Activated naive CD8-positive, alpha-beta T cell treated with anti-CD3 and anti-CD28 coated beads, Interleukin-2, amount 10 ng/mL, durations not matched to agents 7 days and 5 days (primary cell): Measurements from ENCODE around the gene USP49. TPM values are rescaled to one million over a fixed set of nuclear protein-coding genes. Genes with fewer than 3 reads are reported as not detected.
A peak's percentile ranks its signal among the peaks of the same experiment; 100 is the strongest.
"Not testable (repeated sequence)": the region's sequence is repeated elsewhere in the genome, so short reads cannot be mapped to it uniquely, and the experiment has no call there.

Source experiments
- ATAC-seq: fragments of 150-1000 bp; cut with Tn5 transposase; one replicate; pipeline ENCODE4 v1.10.0; 2021; ENCODE audit warnings: low read depth, moderate library complexity
- POLR2A ChIA-PET: fragments of 350-600 bp; sonication (Branson Sonifier 250); formaldehyde crosslinking; loops from one replicate; lab custom pipeline; 2021; ENCODE audit warnings: antibody characterized with exemption; lab: Charles Lee
- DNase-seq: peaks from one replicate; pipeline ENCODE4 v3.0.0; 2021
- H3K27ac Mint-ChIP-seq: one replicate; pipeline ENCODE4 v1.8.0; 2022; ENCODE audit warnings: mild to moderate bottlenecking, mixed read lengths
- H3K27me3 Mint-ChIP-seq: one replicate; pipeline ENCODE4 v1.8.0; 2022; ENCODE audit warnings: mild to moderate bottlenecking, moderate library complexity, mixed read lengths
- H3K36me3 Mint-ChIP-seq: one replicate; pipeline ENCODE4 v1.8.0; 2021; ENCODE audit warnings: mild to moderate bottlenecking, mixed read lengths
- H3K4me1 Mint-ChIP-seq: one replicate; pipeline ENCODE4 v1.8.0; 2021; ENCODE audit warnings: mixed read lengths
- H3K4me3 Mint-ChIP-seq: one replicate; pipeline ENCODE4 v1.8.0; 2022; ENCODE audit warnings: mild to moderate bottlenecking, moderate library complexity, mixed read lengths
- H3K9me3 Mint-ChIP-seq: one replicate; pipeline ENCODE4 v1.8.0; 2021; ENCODE audit warnings: mixed read lengths
- total RNA-seq, 2 experiments: library from RNA; stranded (reverse); gene quantifications; one replicate each; pipeline ENCODE4 v1.2.3, GENCODE V29; 2021

The USP49 gene
- 1 to 10 TPM; 5.8 to 6.9 TPM for total RNA-seq

DNA sequence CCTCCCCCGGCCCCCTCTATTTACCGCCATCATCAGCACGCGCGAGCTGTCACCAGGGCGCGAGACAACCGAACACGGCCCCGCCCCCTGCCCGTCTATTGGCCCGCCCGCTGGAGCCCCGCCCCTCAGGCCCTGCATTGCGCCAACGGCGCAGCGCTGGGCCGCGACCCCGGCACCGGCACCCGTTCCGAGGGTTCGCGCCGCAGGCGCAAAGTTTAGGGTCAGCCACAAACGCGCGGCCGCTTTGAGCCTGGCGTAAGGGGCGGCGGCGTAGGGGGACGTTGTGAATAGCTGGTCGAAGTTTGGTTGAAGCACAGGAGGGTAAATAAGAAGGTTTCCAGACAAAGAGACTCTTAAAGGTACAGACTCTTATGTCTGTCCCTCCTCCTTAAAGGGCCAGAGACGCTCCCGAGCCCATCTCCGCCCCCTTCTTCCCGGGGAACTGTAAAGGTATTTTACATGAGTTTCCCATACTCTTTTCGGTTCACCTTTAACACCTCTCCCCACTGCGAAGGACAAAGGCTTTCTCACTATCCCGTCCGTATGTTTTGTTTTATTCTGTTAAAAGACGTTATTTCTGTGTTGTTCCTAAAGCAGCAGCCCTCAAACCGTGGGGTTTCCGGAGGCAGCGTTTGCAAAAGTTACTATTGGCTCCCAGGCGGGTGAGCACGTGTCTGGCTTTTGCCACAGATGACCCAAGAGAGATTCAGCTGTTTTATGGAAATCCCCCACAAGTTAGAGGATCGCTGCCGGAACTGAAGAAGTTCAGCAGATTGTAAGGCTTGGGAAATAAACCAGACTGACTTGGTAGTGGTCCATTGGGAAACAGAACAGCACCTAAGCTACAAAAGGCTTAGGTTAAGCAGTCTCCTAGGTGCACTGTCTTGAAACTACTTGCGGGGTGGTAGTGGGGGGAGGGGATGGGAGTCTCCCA is at the start of gene USP49:
TSS of gene USP49 (minus strand) at position 76 of the 934 bp plus-strand sequence. CDS start 88,392 bp downstream, outside the sequence.
- Mint-ChIP-seq H3K36me3 (peaks cover 2% of the 10 kb centered on the region), H3K27me3 (no peaks in the 10 kb centered on the region), H3K4me3 (no peak within 1 kb of the TSS), H3K27ac (peak within 1 kb of the TSS; percentile 90), H3K9me3 (no peaks in the 10 kb centered on the region), H3K4me1 (peaks cover 8% of the 10 kb centered on the region)
- DNase-seq (peak; percentile 96), ATAC-seq (peak; percentile 94)
- POLR2A ChIA-PET = interaction anchor here (0.6 to 1.9 kb wide), 12 partner anchors 9 to 852 kb away, joined by 3 to 10 read pairs (median 4); partner anchors contain the start of genes BYSL, MED20, TAF8 and TOMM6

DNA sequence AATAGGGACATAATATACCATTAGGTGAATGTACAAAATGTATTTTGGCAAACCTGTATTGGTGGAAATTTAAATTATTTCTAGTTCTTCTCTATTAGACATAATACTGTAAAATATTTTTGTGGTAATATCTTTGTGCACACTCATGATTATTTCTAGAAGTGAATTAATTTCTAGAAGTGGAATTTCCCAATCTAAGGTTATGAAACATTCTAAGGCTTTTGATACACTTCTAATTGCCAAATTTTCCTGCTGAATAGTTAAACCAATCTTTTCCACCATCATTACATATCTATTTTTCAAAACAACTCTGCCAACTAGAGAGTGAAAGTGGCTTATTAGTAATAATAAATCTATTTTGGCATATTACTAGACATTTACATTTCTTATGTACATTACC is 48.3 kb upstream of the USP49 start:
- no peak overlapping the region for H3K27ac Mint-ChIP-seq
- POLR2A ChIA-PET = interaction anchor here (1.0 to 20.2 kb wide), 5 partner anchors 22 to 98 kb away, joined by 3 to 556 read pairs (median 6); partner anchors contain the start of genes BYSL, MED20 and TAF8
- peaks cover 29% of the 10 kb centered on the region for H3K36me3 Mint-ChIP-seq
- DNase-seq = no peak
- no peaks in the 10 kb centered on the region for H3K9me3 Mint-ChIP-seq
- no peak overlapping the region for H3K4me3 Mint-ChIP-seq
- H3K4me1 Mint-ChIP-seq = peaks cover 32% of the 10 kb centered on the region
- H3K27me3 Mint-ChIP-seq = no peaks in the 10 kb centered on the region
- no peak for ATAC-seq

- peaks cover 35% of the 10 kb centered on the region for H3K4me1 Mint-ChIP-seq
- peak overlapping the region; percentile 100 for H3K4me3 Mint-ChIP-seq
- not testable (repeated sequence) for H3K9me3 Mint-ChIP-seq, H3K27ac Mint-ChIP-seq, ATAC-seq, H3K27me3 Mint-ChIP-seq, DNase-seq
- POLR2A ChIA-PET = interaction anchor here (0.8 to 20.2 kb wide), 8 partner anchors 21 to 98 kb away, joined by 3 to 556 read pairs (median 3); partner anchors contain the start of gene TAF8
- peaks cover 30% of the 10 kb centered on the region for H3K36me3 Mint-ChIP-seq
These were observed 47.7 kb upstream of the USP49 start for GRCh38 chr6:41942882-41943281.

DNA sequence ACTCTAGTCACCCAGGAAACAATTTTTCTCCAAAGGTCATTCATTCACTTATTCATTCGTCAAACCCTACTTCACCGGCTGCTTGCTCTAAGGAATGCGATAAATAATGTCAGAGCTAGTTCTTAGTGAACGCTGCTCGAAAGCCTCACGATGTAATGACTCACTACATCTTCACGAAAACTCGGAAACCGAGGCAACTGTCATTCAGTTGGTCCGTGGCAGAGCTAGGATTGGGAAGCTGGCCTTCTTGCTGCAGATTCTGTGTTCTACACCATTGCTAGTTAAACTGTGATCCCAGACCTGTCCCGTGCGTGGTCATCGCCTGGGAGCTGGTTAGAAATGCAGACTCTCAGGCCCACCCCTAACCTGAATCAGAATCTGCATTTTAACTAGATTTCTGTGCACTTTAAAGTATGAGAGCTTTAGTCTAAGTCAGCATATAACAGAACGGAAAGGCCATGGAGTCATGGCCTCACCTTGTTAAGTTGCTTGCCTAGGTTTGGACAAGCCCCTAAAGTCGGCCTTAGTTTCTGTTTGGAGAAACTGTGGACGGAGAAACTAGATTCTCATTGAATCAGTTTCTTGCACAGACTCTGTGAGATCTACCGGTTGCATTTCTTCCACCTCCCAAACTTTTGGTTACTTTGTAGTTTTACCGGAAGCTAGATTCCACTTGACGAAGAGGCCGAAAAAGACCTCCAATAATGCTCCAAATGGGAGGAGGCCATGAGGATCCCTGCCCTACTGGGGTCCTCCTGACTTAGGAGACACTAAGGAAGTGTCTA is 47.1 kb upstream of the USP49 start:
- no peak for DNase-seq
- Mint-ChIP-seq H3K36me3 (peaks cover 33% of the 10 kb centered on the region), H3K4me3 (peak overlapping the region; percentile 100), H3K9me3 (no peaks in the 10 kb centered on the region), H3K27me3 (no peaks in the 10 kb centered on the region), H3K27ac (peak overlapping the region; percentile 88), H3K4me1 (peaks cover 35% of the 10 kb centered on the region)
- peak; percentile 12 for ATAC-seq
- POLR2A ChIA-PET = interaction anchor here (0.5 to 20.2 kb wide), 13 partner anchors 9 to 155 kb away, joined by 3 to 556 read pairs (median 3); partner anchors contain the start of genes TAF8 and TOMM6

- Mint-ChIP-seq H3K36me3 (peaks cover 39% of the 10 kb centered on the region), H3K27ac (peak within 1 kb of the TSS; percentile 94), H3K9me3 (no peaks in the 10 kb centered on the region), H3K27me3 (no peaks in the 10 kb centered on the region), H3K4me3 (peak within 1 kb of the TSS; percentile 100), H3K4me1 (peaks cover 42% of the 10 kb centered on the region)
- peak; percentile 75 for ATAC-seq
- POLR2A ChIA-PET = interaction anchor here (0.5 to 20.2 kb wide), 13 partner anchors 8 to 154 kb away, joined by 3 to 556 read pairs (median 5); partner anchors contain the start of genes BYSL, MED20, TAF8 and TOMM6
- DNase-seq = peak; percentile 95
These were observed 46.3 kb upstream of the USP49 start, which contains the start of gene CCND3 for GRCh38 chr6:41941280-41942066. Gene CCND3, minus strand, starts transcription at chr6:41941808. Its CDS starts 159 bp downstream, at chr6:41941649.

DNA sequence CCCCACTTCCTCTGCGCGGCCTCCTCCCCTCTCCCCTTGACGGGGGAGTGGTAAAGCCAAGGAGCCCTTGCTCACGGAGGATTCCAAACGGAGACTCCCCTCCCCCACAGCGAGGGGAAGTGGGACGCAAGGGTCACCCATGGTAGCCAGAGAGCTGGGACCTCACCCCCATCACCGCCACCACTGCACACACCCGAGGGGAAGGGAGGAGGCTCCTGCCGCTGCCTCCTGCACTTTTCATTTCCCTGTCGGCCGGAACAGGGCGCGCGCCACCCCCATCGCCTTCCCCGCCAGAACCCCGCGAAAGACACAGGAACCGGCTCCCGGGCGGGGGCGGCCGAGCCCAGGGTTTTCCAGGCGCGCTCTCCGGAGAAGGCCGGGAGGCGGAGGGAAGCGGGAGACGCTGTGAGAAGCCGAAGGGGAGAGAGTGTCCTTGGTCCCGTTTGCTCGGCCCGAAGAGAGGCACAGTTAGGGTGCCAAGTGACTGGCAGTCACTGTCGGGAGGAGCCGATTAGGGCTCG is 45.6 kb upstream of the USP49 start:
- Mint-ChIP-seq H3K4me3 (peak overlapping the region; percentile 100), H3K9me3 (no peaks in the 10 kb centered on the region), H3K27ac (peak overlapping the region; percentile 94), H3K36me3 (peaks cover 44% of the 10 kb centered on the region), H3K27me3 (no peaks in the 10 kb centered on the region), H3K4me1 (peaks cover 43% of the 10 kb centered on the region)
- ATAC-seq (no peak), DNase-seq (peak; percentile 76)
- POLR2A ChIA-PET = interaction anchor here (1.0 to 20.2 kb wide), 11 partner anchors 16 to 153 kb away, joined by 3 to 556 read pairs (median 9); partner anchors contain the start of genes BYSL, MED20, TAF8 and TOMM6

GRCh38 chr6:41939848-41940758 is 44.9 kb upstream of the USP49 start:
- H3K4me3 Mint-ChIP-seq = peak overlapping the region; percentile 100
- peaks cover 49% of the 10 kb centered on the region for H3K36me3 Mint-ChIP-seq
- ATAC-seq (peak; percentile 27), DNase-seq (peak; percentile 67)
- peaks cover 46% of the 10 kb centered on the region for H3K4me1 Mint-ChIP-seq
- H3K9me3 Mint-ChIP-seq = no peaks in the 10 kb centered on the region
- peak overlapping the region; percentile 94 for H3K27ac Mint-ChIP-seq
- POLR2A ChIA-PET = interaction anchor here (0.8 to 20.2 kb wide), 12 partner anchors 11 to 206 kb away, joined by 3 to 556 read pairs (median 6); partner anchors contain the start of genes BYSL, MED20, TAF8 and TOMM6
- H3K27me3 Mint-ChIP-seq = no peaks in the 10 kb centered on the region

- Mint-ChIP-seq H3K27me3 (no peaks in the 10 kb centered on the region), H3K9me3 (no peaks in the 10 kb centered on the region), H3K36me3 (peaks cover 57% of the 10 kb centered on the region), H3K27ac (peak overlapping the region; percentile 94), H3K4me1 (peaks cover 48% of the 10 kb centered on the region), H3K4me3 (peak overlapping the region; percentile 100)
- DNase-seq (peak; percentile 59), ATAC-seq (no peak)
- POLR2A ChIA-PET = interaction anchor here (0.6 to 20.2 kb wide), 15 partner anchors 11 to 205 kb away, joined by 3 to 556 read pairs (median 4); partner anchors contain the start of genes BYSL, MED20, TAF8 and TOMM6
These were observed 44.1 kb upstream of the USP49 start for GRCh38 chr6:41939176-41939847.

GRCh38 chr6:41938590-41939175 is 43.5 kb upstream of the USP49 start:
- Mint-ChIP-seq H3K27ac (peak overlapping the region; percentile 94), H3K36me3 (peaks cover 59% of the 10 kb centered on the region), H3K9me3 (no peaks in the 10 kb centered on the region), H3K27me3 (no peaks in the 10 kb centered on the region), H3K4me3 (peak overlapping the region; percentile 100), H3K4me1 (peaks cover 49% of the 10 kb centered on the region)
- ATAC-seq = no peak
- POLR2A ChIA-PET = interaction anchor here (0.6 to 20.2 kb wide), 11 partner anchors 14 to 204 kb away, joined by 3 to 556 read pairs (median 6); partner anchors contain the start of genes BYSL, MED20 and TAF8
- no peak for DNase-seq
